Diencephalon (tissue), 1 donor: Measurements from ENCODE around the gene MMP26. TPM values are rescaled to one million over a fixed set of nuclear protein-coding genes. Genes with fewer than 3 reads are reported as not detected.

Experiments
- total RNA-seq: library from RNA; depleted of rRNA; stranded (reverse); fragments of >200 nt; gene quantifications from one replicate; pipeline ENCODE4 v1.2.3, GENCODE V29; 2014

MMP26 gene
- not detected for total RNA-seq

DNA sequence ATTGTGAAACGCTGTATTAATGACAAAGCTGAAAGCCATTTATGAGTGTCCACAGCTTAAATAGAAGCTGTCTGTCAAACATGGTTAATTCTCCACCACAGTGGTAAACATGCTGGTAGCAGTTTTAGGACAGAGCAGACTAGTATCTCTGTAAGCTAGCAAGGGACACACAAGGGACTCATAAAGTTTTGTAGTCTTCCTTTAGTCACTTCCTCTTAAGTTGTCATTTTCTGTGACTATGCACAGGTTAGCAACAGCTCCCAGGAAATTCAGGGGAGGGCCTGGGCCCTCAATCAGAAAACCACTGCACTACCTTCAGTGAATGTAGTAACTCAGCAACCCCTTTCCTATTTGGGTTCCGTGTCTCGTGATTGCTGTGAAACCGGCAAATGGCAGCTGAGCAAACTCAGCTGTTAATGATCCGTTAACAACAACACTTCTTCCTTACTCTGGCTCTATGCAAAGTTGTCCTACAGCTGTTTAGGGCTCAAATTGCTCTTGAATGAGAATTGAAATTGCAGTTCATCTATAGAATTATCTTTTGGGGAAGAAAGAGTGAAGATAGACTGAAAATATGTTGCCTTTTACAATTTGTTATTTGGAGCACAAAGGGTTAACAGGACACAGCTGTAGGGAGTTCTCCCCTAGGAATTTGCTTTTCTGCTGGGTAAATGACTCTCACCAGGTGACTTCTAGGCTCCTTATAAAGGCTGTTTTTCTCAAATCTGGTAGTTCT is at the start of gene MMP26:
Gene MMP26, plus strand, starts transcription at position 731 of the 736 bp plus-strand sequence.

DNA sequence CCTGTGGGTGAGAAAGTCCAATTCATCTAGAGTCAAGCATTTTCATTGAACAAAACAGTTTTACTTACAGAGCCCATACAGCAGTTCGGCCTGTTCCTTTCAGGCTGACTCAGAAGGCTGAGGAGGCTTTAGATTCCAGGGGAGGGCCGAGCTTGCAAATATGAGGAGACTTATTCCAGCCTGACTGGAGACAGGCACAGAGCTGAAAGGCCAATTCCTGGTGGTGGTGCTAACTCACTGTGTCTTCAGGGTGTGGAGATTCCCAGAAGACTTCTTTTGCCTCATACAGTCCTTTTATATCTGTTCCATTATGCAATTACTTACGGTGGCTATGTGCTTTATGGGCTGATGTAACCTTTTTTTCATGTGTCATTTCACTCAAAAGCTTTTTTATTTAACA is 7.0 kb upstream of the MMP26 start, which contains the start of gene OR51E2:
Gene OR51E2, minus strand, starts transcription at position 269 of the 400 bp plus-strand sequence. CDS start 15,142 bp downstream, outside the sequence.

Other genes with a start within 250 kb of the MMP26 start
- not detected for gene OR52K1, start 222.1 kb upstream of the MMP26 start, total RNA-seq
- not detected for gene OR52M1, start 159.6 kb upstream of the MMP26 start, total RNA-seq
- gene OR52I2, start 123.0 kb upstream of the MMP26 start, total RNA-seq: not detected
- gene OR52I1, start 110.7 kb upstream of the MMP26 start, total RNA-seq: not detected
- 13.1 TPM for gene TRIM68, start 96.6 kb upstream of the MMP26 start, total RNA-seq
- gene OR51D1, start 67.3 kb upstream of the MMP26 start, total RNA-seq: not detected
- 0.23 TPM for gene OR51E1, start 60.8 kb upstream of the MMP26 start, total RNA-seq
- gene OR51E2, start 6.9 kb upstream of the MMP26 start, total RNA-seq: under 0.01 TPM
- not detected for gene OR51F1, start 65.2 kb downstream of the MMP26 start, total RNA-seq
- not detected for gene OR52R1, start 99.6 kb downstream of the MMP26 start, total RNA-seq
- not detected for gene OR51F2, start 116.5 kb downstream of the MMP26 start, total RNA-seq
- gene OR51S1, start 144.4 kb downstream of the MMP26 start, total RNA-seq: not detected
- not detected for gene OR51T1, start 177.1 kb downstream of the MMP26 start, total RNA-seq
- gene OR51A7, start 199.0 kb downstream of the MMP26 start, total RNA-seq: not detected
- not detected for gene OR51G2, start 214.6 kb downstream of the MMP26 start, total RNA-seq
- gene OR51G1, start 219.6 kb downstream of the MMP26 start, total RNA-seq: not detected
- gene OR51A4, start 242.8 kb downstream of the MMP26 start, total RNA-seq: not detected